CD4-positive, alpha-beta T cell treated with Interferon gamma for 1 hour (primary cell): ENCODE results near the gene KIAA1614.
"Not testable (repeated sequence)": the region's sequence is repeated elsewhere in the genome, so short reads cannot be mapped to it uniquely, and the experiment has no call there.

Experiments used
- DNase-seq: peaks from one replicate; pipeline ENCODE4 v3.0.0-alpha.2; 2020

The KIAA1614 gene

GRCh38 chr1:180966312-180966711, 53.6 kb downstream of the KIAA1614 start:
- no peak for DNase-seq

GRCh38 chr1:180966744-180967536, 54.2 kb downstream of the KIAA1614 start:
- DNase-seq = no peak

GRCh38 chr1:180967558-180967957, 54.9 kb downstream of the KIAA1614 start:
- no peak for DNase-seq

DNA sequence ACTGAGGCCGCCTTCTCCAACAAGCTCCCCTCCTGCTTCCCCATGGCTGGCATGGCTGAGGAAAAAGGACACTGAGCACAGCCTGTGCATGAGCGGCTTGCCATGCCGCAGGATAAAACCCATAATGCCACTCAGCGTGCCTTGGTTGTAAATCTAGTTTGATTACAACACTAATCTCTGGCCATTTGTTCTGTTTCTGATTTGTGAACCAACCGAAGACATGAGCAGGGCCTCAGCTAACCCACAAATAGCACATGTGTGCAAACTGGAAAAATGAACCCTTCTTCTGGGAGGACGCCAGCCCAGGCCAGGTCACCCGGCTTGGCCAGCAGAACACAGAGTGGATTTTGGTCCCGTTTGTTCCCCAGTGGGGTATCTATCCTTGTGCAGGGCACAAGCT, 56.1 kb downstream of the KIAA1614 start:
- DNase-seq = not testable (repeated sequence)

GRCh38 chr1:180969434-180969833, 56.7 kb downstream of the KIAA1614 start:
- DNase-seq = no peak

DNA sequence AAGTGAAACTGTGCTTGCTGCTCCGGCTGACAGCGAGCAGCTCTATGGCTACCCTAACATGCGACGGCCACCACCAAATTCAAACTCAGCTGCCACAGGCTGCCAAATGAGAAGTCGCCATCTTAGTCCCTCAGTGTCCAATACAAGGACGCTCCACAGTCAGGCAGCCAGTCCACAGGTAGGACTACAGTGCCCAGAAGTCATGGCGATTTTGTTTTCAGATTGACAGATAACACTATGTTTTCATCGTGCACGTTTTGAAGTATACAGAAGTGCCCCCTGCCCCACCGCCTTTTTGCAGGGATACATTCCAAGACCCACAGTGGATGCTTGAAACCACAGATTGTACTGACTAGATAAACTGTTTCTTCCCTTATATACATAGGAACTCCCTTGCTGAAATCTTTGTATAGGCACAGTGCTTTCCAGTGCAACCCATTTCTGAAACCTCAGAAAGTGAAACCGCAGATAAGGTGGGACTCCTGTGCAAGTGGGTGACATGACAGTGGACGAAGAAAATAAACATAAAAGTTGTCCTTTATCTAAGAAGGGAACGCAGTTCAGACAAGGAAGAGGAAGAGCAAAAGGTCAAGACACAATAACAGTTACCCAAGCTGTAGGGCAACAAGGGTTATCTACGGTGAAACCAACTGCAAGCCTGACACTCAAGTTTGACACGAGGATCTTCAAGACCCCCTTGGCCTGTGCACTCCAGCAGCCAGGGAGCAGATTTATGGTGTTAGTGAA, 57.8 kb downstream of the KIAA1614 start:
- no peak for DNase-seq

GRCh38 chr1:180971273-180971997, 58.7 kb downstream of the KIAA1614 start:
- no peak for DNase-seq

DNA sequence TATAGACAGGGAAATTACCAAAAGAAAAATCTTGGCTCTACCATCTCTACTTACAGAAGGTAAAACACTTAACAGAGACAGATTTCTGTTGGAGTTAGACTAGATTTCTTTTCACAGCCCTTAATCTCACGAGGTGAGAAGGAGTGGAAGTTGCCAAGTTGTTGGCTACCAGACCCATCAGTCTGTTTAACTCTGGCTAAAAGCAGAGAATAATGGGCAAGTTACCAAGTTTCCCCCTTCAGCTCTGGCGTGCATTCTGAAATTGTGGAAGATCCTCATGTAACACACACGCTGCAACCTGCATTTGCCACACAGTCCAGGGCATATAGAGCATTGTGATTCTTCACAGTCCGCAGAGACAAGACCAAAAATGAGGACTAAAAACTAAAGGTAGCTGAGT, 60.7 kb downstream of the KIAA1614 start:
- no peak for DNase-seq

DNA sequence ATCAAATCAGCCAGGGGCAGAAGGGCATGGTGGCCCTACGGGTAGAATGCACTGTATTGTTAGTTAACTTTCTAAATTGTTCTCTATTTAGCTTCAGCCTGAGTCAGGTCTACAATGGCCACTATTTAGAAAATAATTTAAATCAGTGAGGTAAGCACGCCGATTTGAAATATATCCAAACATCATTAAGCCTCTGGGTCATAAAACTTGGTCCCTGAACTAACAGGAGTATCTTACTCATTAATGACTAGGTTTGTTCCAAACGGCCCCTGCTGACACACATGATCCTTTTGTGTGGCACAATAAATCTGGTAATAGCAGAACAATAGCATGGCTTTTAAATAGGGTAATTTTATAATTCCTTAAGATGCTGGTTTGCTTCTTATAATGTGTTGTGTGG, 61.5 kb downstream of the KIAA1614 start:
- DNase-seq = no peak

GRCh38 chr1:180975551-180975950, 62.9 kb downstream of the KIAA1614 start:
- DNase-seq = no peak

DNA sequence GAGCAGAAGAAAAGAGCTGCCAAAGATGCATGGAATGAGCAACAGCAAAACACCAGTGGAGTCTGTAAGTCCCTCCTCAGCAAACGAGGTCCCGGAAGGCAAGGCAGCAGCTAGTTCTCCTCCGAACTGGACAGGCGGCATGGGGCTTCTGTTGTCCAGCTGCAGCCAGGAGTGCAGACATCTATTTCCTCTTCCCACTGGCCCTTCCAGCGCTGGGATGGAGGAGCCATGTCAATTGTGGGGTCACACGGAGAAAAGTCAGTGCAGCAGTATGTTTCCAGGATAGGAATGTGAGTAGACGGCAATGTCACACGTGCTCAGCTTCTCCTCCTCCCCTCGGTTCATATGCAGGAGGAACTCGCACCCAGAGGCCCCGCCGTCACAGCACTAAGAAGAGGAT, 63.5 kb downstream of the KIAA1614 start:
- DNase-seq = no peak

- no peak for DNase-seq
These were observed 64.1 kb downstream of the KIAA1614 start for GRCh38 chr1:180976732-180977357.

DNA sequence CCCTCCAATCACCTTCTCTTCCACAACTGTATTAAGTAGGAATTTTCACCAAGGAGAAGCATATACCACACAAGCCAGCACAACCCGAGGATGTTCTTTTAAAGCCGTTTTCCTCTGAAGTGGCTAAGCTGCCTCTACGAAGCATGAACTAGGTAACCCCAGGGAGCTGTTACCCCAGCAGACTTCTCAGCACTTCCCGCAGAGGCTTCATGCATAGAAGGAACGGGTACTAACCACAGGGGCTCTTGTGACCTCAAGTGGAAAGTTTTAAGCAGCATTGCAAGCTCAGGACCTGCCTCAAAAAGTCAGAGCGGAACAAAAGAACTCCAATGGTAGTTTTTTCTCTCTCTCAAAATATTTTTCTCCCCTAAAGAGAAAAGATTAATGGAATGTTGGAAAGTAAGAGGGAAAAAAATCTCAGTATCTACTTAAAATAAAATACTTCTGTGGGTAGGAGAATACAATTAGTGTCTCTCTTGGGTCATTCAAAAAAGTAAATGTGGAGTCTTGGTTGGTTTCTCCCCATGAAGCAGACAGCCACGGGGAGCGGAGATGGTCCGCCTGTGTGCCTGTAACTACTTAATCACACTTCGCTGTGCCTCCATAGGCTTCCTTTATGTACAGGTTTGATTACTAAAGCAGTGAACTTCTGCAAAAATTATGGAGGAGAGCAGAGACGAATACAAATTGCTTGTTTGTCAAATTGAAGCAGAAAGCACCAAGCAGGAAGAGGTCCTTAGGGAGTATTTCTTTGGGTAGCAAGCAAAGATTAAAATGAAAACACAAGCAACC, 69.1 kb downstream of the KIAA1614 start:
- peak; percentile 13 for DNase-seq

DNA sequence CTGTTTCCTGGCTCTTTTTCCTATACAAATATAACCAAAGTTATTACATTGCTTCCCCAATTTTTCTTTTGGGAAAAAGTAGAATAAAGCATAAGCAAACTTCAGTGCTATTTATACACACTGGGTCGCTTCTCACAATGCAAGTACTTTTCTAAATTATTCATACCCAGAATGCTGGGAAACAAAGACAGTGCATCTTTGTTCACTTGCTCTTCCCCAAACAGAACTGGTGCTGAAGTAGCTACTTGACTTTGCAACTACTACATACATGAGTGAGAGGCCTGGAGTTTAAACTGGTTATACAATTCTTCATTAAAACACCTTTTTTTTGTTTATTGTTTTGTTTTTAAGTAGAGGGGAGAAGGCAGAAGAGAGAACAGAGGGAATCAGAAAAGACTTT, 69.7 kb downstream of the KIAA1614 start:
- no peak for DNase-seq

GRCh38 chr1:180988253-180988752, 75.6 kb downstream of the KIAA1614 start:
- DNase-seq = no peak

DNA sequence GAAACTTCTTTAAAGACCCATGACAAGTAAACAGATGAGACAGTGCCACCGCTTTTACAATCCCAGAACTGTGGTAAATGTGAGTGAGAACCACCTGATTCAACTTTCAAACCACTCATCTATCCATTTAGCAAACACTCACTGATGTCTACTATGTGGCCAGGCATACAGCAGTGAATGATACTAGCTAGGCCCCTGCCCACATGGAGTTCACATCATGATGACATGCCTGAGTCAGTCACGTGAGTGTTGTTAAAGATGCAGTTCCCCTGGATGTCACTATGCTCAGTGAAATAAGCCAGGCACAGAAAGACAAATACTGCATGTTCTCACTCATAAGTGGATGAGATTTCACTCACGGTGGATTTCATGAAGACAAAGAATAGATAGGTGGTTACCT, 81.6 kb downstream of the KIAA1614 start:
- DNase-seq = no peak

- DNase-seq = no peak
These were observed 85.3 kb downstream of the KIAA1614 start for GRCh38 chr1:180997843-180998504.
